ENCODE measurements around the gene KCNT2. TPM values are rescaled to one million over a fixed set of nuclear protein-coding genes. Genes with fewer than 3 reads are reported as not detected.

The KCNT2 gene
- total and polyA plus RNA-seq, 9 of the 15 experiments (the other 6 are each of a cell fraction or from before 2014, with no cell fraction given), result 0.13 to 0.73 (median 0.28) TPM

- H3K9ac ChIP-seq (ENCODE audit: insufficient read depth in 1 of 2, low read depth in 2 of 2, low read length in 2 of 2), result no peak overlapping the region
- H3K4me3 ChIP-seq, result no peak overlapping the region
- ATAC-seq, result no peak
- H4K20me1 ChIP-seq (replicated peaks; ENCODE audit: control insufficient read depth, insufficient read depth, low read length), result no peaks in the 10 kb centered on the region
- no peaks in the 10 kb centered on the region for H3K9me3 ChIP-seq (replicated peaks; ENCODE audit: control insufficient read depth, insufficient read depth, low read depth, low read length)
- FAIRE-seq, result no peak
- no peaks in the 10 kb centered on the region for H3K9me1 ChIP-seq (ENCODE audit: control insufficient read depth, insufficient read depth, low read length)
- H3K79me2 ChIP-seq (ENCODE audit: control insufficient read depth, insufficient read depth, low read length), result no peaks in the 10 kb centered on the region
- WGBS (ENCODE audit: insufficient coverage, low coverage, missing lambda C conversion rate), result 14% methylated on average over 2 of the region's 2 CpGs
- H3K27ac ChIP-seq (ENCODE audit: extremely low read depth, low read depth, low read length), result no peak overlapping the region
- no peaks in the 10 kb centered on the region for H3K27me3 ChIP-seq (ENCODE audit: control insufficient read depth in 2 of 2, insufficient read depth in 2 of 2, low read length in 2 of 2)
- in situ Hi-C loops (cut with MboI), result no loop called here
- no TSS peak for BruUV-seq (replicated peaks)
- no peak overlapping the region for H3K4me2 ChIP-seq (ENCODE audit: insufficient read depth, low read length)
- H3K36me3 ChIP-seq (ENCODE audit: control insufficient read depth, insufficient read depth, low read length), result no peaks in the 10 kb centered on the region
- POLR2A ChIA-PET, result interaction anchor here (0.6 kb wide), 1 partner anchor 280 kb away, joined by 3 read pairs; no protein-coding TSS in a partner anchor
- H3K4me1 ChIP-seq (replicated peaks in 1 of 2; ENCODE audit: control insufficient read depth in 2 of 2, insufficient read depth in 2 of 2, low read length in 2 of 2), result no peaks in the 10 kb centered on the region
- intact Hi-C loops (cut with micrococcal nuclease), result no loop called here
- no peak for DNase-seq (ENCODE audit: extremely low read depth in 1 of 4, low spot score in 3 of 4)
- CTCF ChIA-PET (ENCODE audit: low intra/inter-chr PET ratio), result no interaction called here
- H2AFZ ChIP-seq (ENCODE audit: low read depth, low read length), result no peak overlapping the region
- no peak for TF ChIP-seq REST (IDR thresholded peaks at IDR 0.05; ENCODE audit: borderline replicate concordance)
- no peak for TF ChIP-seq REST (CRISPR knock-in tag; IDR thresholded peaks at IDR 0.05; ENCODE audit: low read depth)
- TF ChIP-seq POLR3A (IDR thresholded peaks at IDR 0.05; ENCODE audit: borderline replicate concordance, extremely low read depth, insufficient read depth, insufficient read length), result no peak
- TF ChIP-seq THAP12 (CRISPR knock-in tag; IDR thresholded peaks at IDR 0.05), result no peak
- no peak for TF ChIP-seq RERE (CRISPR knock-in tag; IDR thresholded peaks at IDR 0.05; ENCODE audit: borderline replicate concordance)
Measured at GRCh38 chr1:196454792-196455191, 153.4 kb downstream of the KCNT2 start.
